ENCODE measurements around the gene NOS3. TPM values are rescaled to one million over a fixed set of nuclear protein-coding genes. Genes with fewer than 3 reads are reported as not detected.
A peak's percentile ranks its signal among the peaks of the same experiment; 100 is the strongest.

The NOS3 gene
- total RNA-seq, result 1 to 10 TPM; 2.6 to 5.9 (median 3.8) TPM
- 1.4 TPM for total RNA-seq (2013)

DNA sequence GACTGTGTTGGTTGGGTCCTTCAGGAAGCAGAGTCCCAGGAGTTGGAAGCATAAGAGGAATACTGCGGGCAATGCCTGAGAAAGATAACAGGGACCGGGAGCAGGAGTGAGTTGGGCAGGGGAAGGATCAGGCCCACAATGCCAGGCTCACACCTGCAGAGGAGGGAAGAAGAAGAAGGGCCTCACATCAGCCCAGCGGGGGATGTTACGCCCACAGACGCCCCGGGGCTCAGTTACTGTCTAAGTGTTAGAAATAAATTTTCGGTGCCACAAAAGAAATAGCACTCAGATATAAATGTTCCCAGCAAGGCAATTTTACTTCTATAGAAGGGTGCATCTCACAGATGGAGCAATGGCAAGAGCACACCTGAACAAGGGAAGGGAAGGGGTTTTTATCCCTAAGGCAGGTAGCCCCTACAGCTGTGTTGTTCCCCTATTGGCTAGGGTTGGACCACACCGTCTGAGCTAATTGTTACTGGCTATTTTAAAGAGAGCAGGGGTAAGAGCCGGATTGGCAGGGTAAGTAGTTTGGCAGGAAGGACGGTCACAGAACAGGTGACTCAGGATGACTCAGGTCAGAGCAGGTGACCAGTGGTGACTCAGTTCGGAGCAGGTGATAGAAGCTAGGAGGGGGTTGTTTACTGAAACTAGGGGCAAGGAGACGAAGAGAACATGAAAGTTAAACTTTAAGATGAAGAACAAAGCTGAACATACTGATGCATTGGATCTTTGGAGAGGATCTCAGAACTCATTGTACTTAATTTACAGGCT is at the start of gene NOS3:
TSS of gene NOS3 (plus strand) at position 602 of the 771 bp plus-strand sequence. CDS start 2,787 bp downstream, outside the sequence.
- Mint-ChIP-seq H3K36me3 (no peaks in the 10 kb centered on the region), H3K27me3 (ENCODE audit: low read depth in 2 of 2) (peaks cover 25 to 27% of the 10 kb centered on the region in 2 donors), H3K4me3 (no peak within 1 kb of the TSS), H3K27ac (no peak within 1 kb of the TSS), H3K9me3 (peaks cover 0 to 5% of the 10 kb centered on the region in 2 donors), H3K4me1 (peaks cover 22 to 26% of the 10 kb centered on the region in 2 donors)
- no peak for ATAC-seq
- Histone ChIP-seq H3K4me3 (ENCODE audit: low read length) (no peak within 1 kb of the TSS), H3K27ac (ENCODE audit: low read length) (no peak within 1 kb of the TSS), H3K36me3 (ENCODE audit: control insufficient read depth, insufficient read depth, low read length) (no peaks in the 10 kb centered on the region), H3K9me3 (ENCODE audit: control insufficient read depth, insufficient read depth, low read length) (no peaks in the 10 kb centered on the region), H3K27me3 (ENCODE audit: control insufficient read depth, insufficient read depth, low read length) (peaks cover 14% of the 10 kb centered on the region), H3K4me1 (ENCODE audit: control insufficient read depth, insufficient read depth, low read length) (peaks cover 29% of the 10 kb centered on the region)
- TF ChIP-seq, protein P1, sequence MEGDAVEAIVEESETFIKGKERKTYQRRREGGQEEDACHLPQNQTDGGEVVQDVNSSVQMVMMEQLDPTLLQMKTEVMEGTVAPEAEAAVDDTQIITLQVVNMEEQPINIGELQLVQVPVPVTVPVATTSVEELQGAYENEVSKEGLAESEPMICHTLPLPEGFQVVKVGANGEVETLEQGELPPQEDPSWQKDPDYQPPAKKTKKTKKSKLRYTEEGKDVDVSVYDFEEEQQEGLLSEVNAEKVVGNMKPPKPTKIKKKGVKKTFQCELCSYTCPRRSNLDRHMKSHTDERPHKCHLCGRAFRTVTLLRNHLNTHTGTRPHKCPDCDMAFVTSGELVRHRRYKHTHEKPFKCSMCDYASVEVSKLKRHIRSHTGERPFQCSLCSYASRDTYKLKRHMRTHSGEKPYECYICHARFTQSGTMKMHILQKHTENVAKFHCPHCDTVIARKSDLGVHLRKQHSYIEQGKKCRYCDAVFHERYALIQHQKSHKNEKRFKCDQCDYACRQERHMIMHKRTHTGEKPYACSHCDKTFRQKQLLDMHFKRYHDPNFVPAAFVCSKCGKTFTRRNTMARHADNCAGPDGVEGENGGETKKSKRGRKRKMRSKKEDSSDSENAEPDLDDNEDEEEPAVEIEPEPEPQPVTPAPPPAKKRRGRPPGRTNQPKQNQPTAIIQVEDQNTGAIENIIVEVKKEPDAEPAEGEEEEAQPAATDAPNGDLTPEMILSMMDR (IDR thresholded peaks at IDR 0.05), result no peak
- intact Hi-C loops (cut with micrococcal nuclease), result no loop called here
- DNase-seq, result no peak
- WGBS (ENCODE audit: insufficient coverage), result 84% methylated on average over 8 of the region's 12 CpGs

DNA sequence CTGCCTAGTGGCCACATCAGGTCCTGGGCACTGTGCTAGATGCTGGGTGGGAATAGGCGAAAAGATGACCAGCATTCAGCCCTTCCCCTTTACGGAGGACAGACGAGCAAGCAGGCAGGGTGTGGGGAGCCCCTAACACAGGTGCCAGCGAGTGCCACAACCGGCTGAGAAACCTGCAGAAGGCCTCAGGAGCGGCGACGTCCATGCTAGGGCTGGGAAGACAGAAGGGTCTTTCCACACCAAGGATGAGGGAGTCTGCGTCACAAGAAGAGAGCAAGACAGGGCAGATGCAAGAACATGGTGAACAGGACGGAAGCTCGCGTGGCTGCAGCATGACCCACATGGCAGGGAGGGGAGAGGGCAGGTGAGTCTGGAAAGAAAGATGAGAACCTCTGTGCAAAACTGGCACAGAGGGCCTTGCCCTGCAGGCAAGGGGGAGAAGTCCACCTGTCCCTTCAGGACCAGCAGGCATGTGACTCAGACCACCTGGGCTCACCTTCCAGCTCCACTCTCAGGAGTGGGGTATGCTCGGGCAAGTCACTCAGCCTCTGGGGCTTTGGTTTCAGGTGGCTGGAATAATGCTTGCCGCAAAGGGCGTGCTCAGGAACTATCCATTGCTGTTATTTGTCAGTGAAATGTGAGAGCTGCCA is 49.3 kb upstream of the NOS3 start:
- peaks cover 14 to 18% of the 10 kb centered on the region in 2 donors for H3K27me3 Mint-ChIP-seq (ENCODE audit: low read depth in 2 of 2)
- intact Hi-C loops (cut with micrococcal nuclease), result no loop called here
- H3K9me3 Mint-ChIP-seq, result no peaks in the 10 kb centered on the region
- no peaks in the 10 kb centered on the region for H3K27me3 ChIP-seq (ENCODE audit: control insufficient read depth, insufficient read depth, low read length)
- no peak overlapping the region for H3K4me3 Mint-ChIP-seq
- no peak overlapping the region for H3K27ac ChIP-seq (ENCODE audit: low read length)
- TF ChIP-seq, protein P1 (IDR thresholded peaks at IDR 0.05), result no peak
- H3K4me3 ChIP-seq (ENCODE audit: low read length), result no peak overlapping the region
- peaks cover 11 to 19% of the 10 kb centered on the region in 2 donors for H3K4me1 Mint-ChIP-seq
- no peaks in the 10 kb centered on the region for H3K9me3 ChIP-seq (ENCODE audit: control insufficient read depth, insufficient read depth, low read length)
- H3K36me3 ChIP-seq (ENCODE audit: control insufficient read depth, insufficient read depth, low read length), result no peaks in the 10 kb centered on the region
- no peak overlapping the region for H3K27ac Mint-ChIP-seq
- no peak for DNase-seq
- WGBS (ENCODE audit: insufficient coverage), result 89% methylated on average over 15 of the region's 15 CpGs
- no peaks in the 10 kb centered on the region for H3K36me3 Mint-ChIP-seq
- ATAC-seq, result no peak
- H3K4me1 ChIP-seq (ENCODE audit: control insufficient read depth, insufficient read depth, low read length), result peaks cover 28% of the 10 kb centered on the region

DNA sequence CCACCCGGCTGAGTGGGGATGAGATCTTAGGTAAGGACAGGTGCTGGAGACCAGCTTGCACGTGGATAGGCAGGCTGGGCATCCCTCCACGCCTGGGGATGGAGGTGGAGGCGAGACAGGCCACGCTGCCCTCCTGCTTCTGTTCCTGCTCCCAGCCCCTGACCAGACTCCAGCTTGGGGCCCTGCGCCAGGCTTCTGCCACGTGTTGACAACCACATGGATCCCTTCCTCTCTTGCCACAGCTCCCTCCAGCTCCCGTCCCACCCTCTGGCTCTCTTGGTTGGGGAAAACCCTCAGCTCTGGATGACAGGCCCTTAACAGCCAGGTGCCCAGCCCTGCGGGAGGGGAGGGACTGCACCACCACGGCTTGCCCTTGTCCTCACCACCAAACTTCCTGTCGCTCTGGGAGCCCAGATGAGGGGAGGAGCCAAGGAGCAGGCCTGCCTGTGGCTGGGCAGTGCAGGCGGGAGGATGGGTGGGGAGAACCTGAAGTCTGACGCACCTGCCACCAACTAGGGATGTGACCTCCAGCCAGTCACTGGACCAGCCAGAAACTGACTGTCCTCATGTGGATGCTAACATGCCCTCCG is 48.7 kb upstream of the NOS3 start:
- Histone ChIP-seq H3K27me3 (ENCODE audit: control insufficient read depth, insufficient read depth, low read length) (no peaks in the 10 kb centered on the region), H3K36me3 (ENCODE audit: control insufficient read depth, insufficient read depth, low read length) (no peaks in the 10 kb centered on the region), H3K9me3 (ENCODE audit: control insufficient read depth, insufficient read depth, low read length) (no peaks in the 10 kb centered on the region), H3K4me1 (ENCODE audit: control insufficient read depth, insufficient read depth, low read length) (peaks cover 28% of the 10 kb centered on the region), H3K27ac (ENCODE audit: low read length) (no peak overlapping the region), H3K4me3 (ENCODE audit: low read length) (no peak overlapping the region)
- peak; percentile 58 to 85 (median 84) for ATAC-seq
- peaks cover 11 to 19% of the 10 kb centered on the region in 2 donors for H3K4me1 Mint-ChIP-seq
- intact Hi-C loops (cut with micrococcal nuclease), result no loop called here
- DNase-seq, result peak in 1 of 2 donors; percentile 60
- WGBS (ENCODE audit: insufficient coverage), result 29% methylated on average over 14 of the region's 14 CpGs
- H3K27ac Mint-ChIP-seq, result no peak overlapping the region
- TF ChIP-seq, protein P1 (IDR thresholded peaks at IDR 0.05), result no peak
- no peaks in the 10 kb centered on the region for H3K36me3 Mint-ChIP-seq
- no peak overlapping the region for H3K4me3 Mint-ChIP-seq
- peaks cover 14 to 16% of the 10 kb centered on the region in 2 donors for H3K27me3 Mint-ChIP-seq (ENCODE audit: low read depth in 2 of 2)
- no peaks in the 10 kb centered on the region for H3K9me3 Mint-ChIP-seq
